Activated CD4-positive, alpha-beta T cell treated with anti-CD3 and anti-CD28 coated beads for 24 hours (primary cell): ENCODE measurements around the gene KLHL6.
"Not testable (repeated sequence)": the region's sequence is repeated elsewhere in the genome, so short reads cannot be mapped to it uniquely, and the experiment has no call there.

Experiments
- DNase-seq, 2 donors: peaks; one replicate each; pipeline ENCODE4 v3.0.0-alpha.2; 2020; ENCODE audit warnings: low read depth in 2 of 2

KLHL6 gene

DNA sequence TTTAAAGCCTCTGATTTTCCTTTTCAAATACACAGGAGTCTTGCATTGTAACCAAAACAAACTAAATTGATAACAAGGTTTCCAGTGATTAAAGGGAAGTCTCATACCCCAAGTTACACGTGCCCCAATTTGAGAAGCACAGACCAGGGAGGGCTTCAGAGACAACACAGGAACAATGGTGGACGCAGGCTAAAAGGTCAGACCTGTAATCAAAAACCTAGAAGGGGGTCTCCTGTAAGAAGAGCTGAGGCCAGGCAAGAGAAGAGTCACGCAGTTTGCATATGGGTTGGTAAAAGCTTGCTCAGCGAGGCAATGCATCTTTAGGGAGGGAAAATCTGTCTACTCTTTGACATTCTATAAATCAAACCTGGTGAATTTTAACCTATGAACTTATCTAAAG is 68.5 kb downstream of the KLHL6 start:
- no peak for DNase-seq

DNA sequence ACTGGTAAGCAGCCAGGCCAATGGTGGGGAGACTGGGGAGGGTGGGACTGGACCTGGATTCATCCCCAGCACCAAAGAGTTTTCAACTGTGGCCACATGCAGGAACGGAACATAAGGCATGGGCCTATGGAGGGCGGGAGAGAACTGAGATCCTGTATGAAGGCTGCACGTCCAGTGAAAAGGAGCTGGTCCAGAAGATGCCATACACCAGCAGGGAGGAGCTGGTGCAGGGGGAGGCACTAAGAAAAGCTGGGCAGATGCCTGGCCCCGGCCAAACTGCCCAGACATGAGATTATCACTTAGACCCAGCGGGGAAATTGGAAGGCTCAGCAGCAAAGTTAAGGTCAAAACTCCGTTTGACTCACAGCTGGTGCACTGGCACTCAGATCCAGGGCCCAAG is 69.0 kb downstream of the KLHL6 start:
- DNase-seq = no peak

DNA sequence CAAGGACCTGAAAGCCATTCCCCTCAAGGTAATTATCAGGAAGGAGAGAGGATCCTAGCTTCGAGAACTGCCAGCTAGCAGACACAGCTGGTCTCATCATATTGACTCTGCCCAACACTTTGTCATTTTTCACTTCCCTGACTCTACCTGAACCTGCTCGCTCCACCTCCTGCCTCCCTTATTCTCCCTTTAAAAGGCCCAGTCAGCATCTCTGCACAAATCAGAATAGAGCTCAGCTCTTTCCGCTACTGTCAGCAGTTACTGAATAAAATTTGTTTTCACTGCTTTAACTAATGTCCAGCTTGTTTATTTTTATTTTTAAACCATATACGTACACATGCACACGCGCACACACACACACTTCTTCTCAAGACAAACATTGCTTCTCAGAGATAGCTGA is 69.9 kb downstream of the KLHL6 start:
- no peak for DNase-seq

DNA sequence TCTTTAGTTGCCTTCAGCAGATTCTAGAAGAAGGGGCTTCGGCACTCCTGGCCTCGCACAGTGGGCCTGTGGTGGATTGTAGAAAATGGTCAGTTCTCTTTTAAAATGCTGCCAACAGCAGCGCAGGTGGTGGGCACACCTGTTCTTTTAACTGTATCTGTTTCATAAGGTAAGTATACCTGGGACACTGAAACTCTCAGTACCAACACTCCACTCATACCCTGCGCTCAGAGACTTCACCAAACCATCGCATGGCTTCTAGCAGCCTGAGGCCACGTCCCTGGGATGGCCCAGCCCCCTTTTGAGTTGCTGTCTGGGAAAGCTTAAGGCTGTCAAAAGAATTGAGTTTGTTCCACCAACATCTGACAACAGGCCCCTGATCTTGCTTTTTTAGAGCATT is 70.4 kb downstream of the KLHL6 start:
- DNase-seq = no peak

DNA sequence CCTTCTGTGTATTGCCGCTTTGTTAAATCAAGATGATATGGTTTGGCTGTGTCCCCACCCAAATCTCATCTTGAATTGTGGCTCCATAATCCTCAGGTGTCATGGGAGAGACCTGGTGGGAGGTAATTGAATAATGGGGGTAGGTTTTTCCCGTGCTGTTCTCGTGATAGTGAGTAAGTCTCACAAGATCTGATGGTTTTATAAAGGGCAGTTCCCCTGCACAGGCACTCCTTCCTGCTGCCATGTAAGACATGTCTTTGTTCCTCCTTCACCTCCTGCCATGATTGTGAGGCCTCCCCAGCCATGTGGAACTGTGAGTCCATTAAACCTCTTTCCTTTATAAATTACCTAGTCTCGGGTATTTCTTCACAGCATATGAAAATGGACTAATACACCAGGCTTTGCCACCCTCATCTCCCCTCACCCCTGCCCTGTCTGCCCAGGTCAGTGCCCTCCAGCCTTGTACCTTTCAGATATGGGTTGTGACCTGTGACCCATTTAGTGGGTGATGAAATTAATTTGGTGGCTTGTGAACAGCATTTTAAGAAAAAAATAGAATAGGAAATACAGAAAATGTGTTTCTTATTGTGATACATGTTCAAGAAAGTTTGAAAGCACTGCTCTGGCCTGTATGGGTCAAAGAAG is 71.0 kb downstream of the KLHL6 start:
- no peak for DNase-seq

DNA sequence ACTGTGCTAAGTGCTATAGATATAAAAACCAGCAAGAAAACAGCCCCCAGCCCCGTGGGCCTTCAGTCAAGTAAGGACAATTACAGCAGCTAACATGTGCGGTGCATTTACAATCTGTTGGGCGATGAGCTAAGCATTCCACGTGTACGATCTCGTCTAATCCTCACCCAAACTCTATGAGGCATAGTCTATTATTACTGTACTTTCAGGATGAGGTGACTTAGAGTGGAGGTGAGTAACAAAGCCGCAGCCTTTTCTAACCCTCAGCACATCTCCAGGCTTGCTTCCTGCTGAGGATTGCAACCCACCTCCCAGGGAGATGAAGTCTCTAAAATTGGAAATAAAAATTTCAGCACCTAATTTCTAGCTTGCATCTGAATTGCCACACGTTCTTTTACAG is 73.9 kb downstream of the KLHL6 start:
- no peak for DNase-seq

DNA sequence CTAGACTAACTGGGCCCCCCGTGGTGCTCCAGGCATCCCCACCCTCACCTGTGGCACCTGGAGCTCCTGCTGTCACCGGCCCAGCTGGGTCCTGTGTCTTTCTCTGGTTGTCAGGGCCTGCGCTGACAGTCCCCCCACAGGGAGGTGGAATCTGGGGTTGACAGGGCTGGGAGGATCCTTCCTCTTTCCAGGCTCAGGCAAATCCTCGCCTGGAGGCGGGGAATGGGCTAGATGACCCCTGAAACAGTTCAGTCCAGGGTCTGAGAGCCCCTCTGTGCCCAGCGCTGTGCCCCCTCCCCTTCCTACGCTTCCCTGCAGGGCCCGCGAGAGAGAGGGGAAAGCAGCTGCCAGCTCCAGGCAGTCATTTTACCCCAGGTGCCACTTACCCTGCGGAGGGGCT is 77.0 kb downstream of the KLHL6 start:
- DNase-seq = no peak

DNA sequence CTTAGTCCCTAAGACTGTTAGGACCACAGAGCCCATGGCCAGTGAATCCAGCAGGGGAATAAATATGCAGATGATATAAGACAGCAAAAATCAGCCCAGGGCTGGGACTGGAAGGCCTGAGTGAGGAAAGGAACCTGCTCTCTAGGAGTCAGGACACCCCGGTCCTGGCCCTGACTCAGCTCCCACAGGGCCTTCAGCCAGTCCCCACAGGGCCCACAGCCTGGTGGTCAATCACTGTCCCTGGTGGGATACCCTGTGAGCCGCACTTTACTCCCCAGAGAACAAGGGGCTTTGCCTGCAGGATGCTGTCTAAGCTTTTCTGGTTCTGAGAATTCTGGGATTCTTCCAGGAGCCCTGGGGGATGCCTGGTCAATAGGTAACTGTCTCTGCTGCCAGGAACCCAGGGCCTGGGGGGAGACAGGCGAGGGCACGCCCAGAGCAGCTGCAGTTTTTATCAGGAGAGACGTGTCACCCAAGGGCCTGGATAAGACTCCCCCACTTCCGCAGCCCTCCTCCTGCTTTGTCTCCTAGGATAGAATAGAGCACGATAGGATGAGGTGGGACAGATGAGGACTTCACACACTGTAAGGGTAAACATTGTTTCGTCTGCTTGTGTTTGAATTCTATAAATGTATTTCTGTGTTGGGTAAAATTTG is 77.6 kb downstream of the KLHL6 start:
- DNase-seq = no peak

DNA sequence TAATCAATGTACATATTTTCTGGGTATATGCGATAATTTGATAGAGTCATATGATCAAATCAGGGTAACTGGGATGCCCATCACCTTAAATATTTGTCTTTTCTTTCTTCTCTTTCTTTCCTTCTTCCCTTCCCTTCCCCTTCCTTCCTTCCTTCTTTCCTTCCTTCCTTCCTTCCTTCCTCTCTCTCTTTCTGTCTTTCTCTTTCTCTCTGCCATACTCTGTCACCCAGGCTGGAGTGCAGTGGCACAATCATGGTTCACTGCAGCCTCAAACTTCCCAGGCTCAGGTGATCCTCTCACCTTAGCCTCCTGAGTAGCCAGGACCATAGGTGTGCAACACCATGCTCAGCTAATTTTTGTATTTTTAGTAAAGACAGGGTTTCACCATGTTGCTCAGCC is 79.7 kb downstream of the KLHL6 start:
- DNase-seq = not testable (repeated sequence)

DNA sequence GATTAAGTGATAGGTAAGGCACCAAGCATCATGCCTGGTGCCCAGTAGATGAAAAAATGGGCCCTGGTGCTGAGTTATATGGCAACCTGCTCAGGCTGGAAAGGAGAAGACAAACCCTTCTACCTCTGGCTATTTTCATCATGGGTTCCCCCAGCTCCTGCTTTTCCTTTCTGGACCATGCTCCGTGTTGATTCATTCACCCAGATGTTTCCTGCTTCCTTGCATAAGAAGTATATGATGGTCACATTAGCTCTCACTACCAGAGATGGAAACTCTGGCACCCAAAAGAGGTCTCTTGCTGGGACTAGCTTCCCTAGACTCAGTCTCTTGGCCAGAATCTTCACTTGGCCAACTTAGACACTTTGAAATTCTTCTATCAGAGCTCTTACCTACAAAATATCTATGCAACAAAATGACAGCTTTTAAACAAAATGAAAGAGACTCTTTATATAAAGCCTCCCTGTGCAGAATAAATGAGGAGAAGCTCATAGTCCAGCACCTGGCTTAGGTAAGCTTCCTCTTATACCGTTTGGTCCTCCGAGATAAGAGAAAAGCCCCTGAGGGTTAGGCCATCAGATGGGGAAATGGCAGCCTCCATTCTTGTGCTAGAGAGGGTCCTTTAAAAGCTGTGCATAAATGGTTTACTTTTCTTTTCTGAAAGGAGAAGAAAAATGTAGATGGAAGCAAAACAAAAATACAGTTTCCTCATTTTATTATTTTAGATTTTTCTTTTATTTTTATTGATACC is 80.3 kb downstream of the KLHL6 start:
- no peak for DNase-seq

DNA sequence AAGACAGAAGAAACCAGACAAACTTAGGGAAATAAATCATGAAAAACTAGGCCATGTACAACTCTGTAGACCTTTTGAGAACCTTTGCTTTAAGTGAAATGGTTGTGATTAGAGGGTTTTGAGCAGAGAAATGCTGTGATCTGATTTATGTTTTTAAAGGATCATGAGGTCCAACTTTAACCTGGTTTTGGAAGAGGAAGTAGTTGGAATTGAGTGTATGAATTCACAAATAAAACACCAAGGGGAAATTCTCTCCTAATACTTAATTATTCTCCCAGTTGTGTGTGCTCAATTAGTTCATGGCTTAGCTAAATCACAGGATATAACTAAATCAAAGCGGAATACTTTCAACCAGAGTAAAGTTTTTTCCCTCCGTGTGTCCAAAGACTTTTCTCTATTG is 81.5 kb downstream of the KLHL6 start:
- DNase-seq = no peak

DNA sequence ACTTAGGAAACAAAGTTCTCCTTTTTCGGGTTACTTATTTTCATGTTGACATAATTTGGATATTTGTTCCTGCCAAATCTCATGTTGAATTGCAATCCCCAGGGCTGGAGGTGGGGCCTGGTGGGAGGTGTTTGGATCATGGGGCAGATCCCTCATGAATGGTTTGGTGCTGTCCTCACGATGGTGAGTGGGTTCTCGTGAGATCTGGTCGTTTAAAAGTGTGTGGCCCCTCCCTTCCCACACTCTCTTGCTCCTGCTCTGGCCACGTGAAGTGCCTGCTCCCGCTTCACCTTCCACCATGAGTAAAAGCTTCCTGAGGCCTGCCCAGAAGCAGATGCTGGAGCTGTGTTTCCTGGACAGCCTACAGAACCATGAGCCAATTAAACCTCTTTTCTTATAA is 83.4 kb downstream of the KLHL6 start:
- no peak for DNase-seq

DNA sequence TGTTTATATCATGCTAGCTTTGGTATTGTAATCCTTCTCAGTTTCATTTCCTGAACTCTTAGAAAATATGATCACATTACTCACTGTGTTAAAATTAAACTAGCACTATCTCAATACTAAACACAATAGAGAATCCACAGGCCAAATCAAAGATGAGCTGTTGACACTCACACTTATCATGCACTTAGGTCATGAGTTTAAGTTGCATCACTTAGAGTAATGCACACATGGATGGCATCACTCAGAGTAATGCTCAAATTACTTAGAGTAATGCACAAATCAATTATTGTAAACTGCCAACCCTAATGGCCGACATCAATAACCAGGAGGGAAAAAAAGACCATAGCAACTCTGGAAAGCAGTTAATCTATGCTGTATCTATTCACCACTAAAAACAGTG is 87.1 kb downstream of the KLHL6 start:
- no peak for DNase-seq

DNA sequence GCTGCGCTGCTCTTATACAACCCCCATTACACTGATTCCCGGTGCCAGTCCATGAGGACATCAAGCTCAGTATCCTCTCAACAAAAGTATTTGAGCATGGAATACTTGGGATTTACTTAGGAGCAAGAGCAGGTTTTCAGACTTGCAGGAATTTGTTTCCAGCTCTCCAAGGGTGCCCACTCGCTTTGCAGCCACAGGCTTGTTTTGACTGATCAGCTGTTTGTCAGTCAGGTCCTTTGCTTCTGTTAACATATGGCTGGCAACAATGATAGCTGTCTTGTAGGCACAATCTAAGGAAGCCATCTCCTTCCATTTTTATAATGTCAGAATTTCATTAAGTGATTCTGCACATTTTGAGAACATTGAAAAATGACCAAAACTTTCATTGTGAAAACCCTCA is 88.9 kb downstream of the KLHL6 start:
- no peak for DNase-seq

DNA sequence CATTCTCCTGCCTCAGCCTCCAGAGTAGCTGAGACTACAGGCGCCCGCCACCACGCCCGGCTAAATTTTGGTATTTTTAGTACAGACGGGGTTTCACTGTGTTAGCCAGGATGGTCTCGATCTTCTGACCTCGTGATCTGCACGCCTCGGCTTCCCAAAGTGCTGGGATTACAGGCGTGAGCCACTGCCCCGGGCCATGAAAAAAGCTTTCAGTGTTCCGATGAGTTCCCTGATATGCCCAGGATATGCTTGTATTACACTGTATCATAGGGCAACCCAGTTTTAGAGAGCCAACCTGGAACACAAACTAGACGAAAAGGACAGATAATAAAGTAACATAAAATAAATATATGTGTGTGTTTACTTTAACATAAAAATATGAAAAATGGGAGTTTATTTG is 89.8 kb downstream of the KLHL6 start:
- not testable (repeated sequence) for DNase-seq

DNA sequence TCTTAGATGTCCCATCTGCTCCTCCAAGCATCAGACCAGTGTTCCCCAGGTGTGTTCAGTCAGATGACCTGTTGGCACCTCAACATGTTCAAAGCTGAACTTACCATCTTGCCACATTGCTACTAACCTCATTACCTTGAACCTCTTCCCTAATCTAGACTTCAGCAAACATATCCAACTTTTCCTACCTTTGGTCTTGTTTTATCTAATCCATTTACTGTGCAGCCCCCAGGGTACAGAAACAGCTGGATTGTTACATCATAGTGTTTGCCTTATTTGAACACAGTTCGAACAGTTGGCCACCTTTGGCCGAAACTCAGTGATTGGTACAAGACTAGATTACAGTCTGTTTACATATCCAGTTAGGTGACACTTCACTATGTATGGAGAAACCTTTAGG is 91.0 kb downstream of the KLHL6 start:
- no peak for DNase-seq

DNA sequence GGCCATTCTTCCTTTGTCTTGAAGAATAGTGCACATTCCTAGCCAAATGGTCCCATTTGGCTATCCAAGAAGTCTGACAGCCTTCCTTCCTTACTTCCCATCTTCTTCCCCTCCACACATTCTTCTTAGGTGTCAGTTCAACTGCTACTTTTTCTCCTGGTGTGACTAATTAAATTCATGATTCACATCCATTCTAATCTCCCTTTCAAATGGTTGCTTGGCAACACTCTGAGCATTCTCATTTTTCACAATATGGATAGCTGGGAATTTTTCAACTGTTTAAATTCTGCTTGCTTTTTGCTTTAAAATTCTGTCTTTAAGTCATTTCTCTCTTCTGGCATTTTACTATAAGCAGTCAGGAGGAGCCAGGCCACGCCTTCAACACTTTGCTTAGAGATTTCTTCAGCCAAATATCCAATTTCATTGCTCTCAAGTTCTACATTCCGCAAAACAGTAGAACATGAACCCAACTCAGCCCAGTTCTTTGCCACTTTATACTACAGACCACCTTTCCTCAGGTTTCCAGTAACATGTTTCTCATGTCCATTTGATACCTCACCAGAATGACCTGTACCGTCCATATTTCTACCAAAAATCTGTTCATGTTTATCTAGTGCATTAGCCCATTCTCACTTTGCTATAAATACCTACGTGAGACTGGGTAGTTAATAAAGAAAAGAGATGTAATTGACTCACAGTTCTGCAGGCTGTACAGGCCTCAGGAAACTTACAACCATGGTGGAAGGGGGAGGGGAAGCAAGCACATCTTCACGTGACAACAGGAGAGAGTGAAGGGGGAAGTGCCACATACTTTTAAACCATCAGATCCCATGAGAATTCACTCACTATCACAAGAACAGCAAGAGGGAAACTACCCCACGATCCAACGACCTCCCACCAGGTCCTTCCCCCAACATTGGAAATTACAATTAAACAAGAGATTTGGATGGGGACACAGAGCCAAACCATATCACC is 95.1 kb downstream of the KLHL6 start:
- DNase-seq = no peak

DNA sequence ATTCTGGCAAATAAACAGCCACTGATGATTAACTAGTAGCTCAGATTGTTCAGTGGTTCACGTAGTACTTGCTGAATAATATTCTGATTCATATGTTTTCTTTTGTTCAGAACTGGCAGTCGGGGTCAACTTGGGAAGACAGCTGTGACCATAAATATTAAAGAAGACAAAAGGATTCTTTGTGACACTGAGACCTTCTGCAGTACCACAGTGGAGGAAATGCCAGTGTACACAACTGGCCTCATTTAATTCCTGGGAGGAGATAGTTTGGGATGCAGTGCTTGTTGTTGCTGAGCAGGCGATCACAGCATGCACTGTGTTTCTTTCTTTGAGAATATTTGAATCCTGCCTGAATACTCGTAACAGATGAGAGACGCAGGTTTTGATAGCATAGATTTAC is 100.4 kb downstream of the KLHL6 start:
- no peak for DNase-seq

DNA sequence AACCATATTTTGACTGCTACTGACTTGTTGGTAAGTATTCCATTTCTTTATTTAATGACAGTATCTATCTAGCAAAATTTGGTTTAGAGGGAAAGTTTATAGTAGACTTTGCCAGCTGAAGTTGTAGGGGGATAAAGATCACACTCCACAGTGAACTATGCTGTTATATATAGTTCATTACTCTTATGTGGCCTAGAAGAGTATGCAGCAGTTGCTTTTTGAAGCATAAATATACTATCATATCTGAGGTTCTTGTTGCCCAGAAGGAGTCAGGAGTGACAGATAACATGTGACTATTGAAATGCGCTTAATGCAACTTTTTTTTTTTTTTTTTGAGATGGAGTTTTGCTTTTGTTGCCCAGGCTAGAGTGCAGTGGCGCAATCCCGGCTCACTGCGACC is 101.4 kb downstream of the KLHL6 start:
- DNase-seq = no peak

DNA sequence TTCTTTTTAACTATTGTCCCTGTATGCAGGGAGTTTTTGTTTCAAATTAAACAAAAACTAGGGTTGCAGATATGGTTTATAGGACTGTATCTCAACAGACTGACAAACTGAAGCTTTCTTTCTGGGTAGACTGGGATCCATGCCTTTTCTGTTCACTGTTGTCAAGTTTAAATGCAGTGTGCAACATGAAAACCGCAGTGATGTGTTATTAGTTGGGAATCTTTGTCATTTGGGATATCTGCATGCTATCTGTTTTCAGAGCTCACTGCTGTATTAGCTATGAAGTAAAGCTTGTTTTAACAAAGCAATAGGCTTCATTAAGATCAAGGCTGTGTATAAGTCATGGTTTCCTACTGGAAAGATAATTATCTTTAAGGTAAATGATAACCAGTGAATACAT is 105.7 kb downstream of the KLHL6 start:
- DNase-seq = no peak

DNA sequence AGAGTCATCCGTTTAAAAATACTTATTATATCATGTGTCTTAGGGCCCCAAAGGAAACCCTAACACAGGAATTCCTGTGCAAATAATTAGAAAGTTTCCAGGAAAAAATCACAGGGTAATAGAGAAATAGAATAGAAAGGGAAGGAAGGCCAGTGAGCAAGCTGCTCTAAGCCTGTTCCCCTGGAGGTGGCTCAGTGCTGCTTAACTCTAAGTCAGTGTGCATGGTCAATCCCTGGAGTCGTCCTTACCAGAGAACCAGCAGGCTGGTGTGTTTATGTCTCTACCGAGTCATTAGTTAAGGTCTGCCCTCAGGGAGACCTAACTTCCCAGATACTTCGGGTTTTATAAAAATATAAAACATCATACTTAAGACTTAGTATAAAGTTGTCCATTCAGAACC is 106.1 kb downstream of the KLHL6 start:
- no peak for DNase-seq
